B cell (primary cell): ENCODE measurements around the gene SNCB. TPM values are rescaled to one million over a fixed set of nuclear protein-coding genes. Genes with fewer than 3 reads are reported as not detected.

ENCODE experiments used
- ATAC-seq: fragments of 200-7000 bp; cut with Tn5 transposase; one replicate; pipeline ENCODE4 v1.10.0; 2021; ENCODE audit warnings: low read depth, mild to moderate bottlenecking, moderate number of reproducible peaks, moderate library complexity
- CTCF ChIA-PET: fragments of 350-600 bp; sonication (Branson Sonifier 250); formaldehyde crosslinking; loops from one replicate; lab custom pipeline; 2021; ENCODE audit warnings: antibody characterized with exemption, inconsistent platforms; lab: Charles Lee
- POLR2A ChIA-PET: fragments of 350-600 bp; sonication (Branson Sonifier 250); formaldehyde crosslinking; loops from one replicate; lab custom pipeline; 2021; ENCODE audit warnings: antibody characterized with exemption; lab: Charles Lee
- DNase-seq: peaks from one replicate; pipeline ENCODE4 v3.0.0; 2013
- H2AFZ ChIP-seq: 2 replicates; pipeline ENCODE4 v1.6.1; 2012; ENCODE audit warnings: mild to moderate bottlenecking, low read depth, low read length; ENCODE audit not compliant: insufficient read depth, poor library complexity, severe bottlenecking
- H3K27ac ChIP-seq, 2 donors: 1 replicate in 1 of 2; 2 replicates in 1 of 2; pipeline ENCODE4 v1.5.1; 2012 to 2013; ENCODE audit warnings: low read length in 2 of 2, mild to moderate bottlenecking in 2 of 2, moderate library complexity in 1 of 2
- H3K27me3 ChIP-seq, 4 experiments: fragments of 200-600 bp in 1 of 4; sonication (generic) in 1 of 4; replicated peaks in 1 of 4; 1 replicate in 2 of 4; 2 replicates in 2 of 4; pipeline versions ENCODE4 v1.6.1 to v1.7.0; 2013 to 2016; ENCODE audit warnings: low read length in 3 of 4, mild to moderate bottlenecking in 2 of 4, mixed read lengths in 1 of 4, moderate library complexity in 1 of 4; ENCODE audit not compliant: insufficient read depth in 4 of 4, control insufficient read depth in 3 of 4; ENCODE audit errors: control extremely low read depth in 1 of 4
- H3K36me3 ChIP-seq, 2 experiments: replicated peaks in 1 of 2; 1 replicate in 1 of 2; 2 replicates in 1 of 2; pipeline versions ENCODE4 v1.6.1 to v1.7.1; 2013; ENCODE audit warnings: low read length in 1 of 2; ENCODE audit not compliant: insufficient read depth in 2 of 2, control insufficient read depth in 1 of 2; ENCODE audit errors: control extremely low read depth in 1 of 2, extremely low read depth in 1 of 2
- H3K4me1 ChIP-seq, 2 donors: fragments of 200-600 bp in 1 of 2; sonication (generic) in 1 of 2; 1 replicate in 1 of 2; 2 replicates in 1 of 2; pipeline versions ENCODE4 v1.5.1 to v1.6.1; 2013 to 2017; ENCODE audit warnings: low read length in 2 of 2; ENCODE audit not compliant: control insufficient read depth in 2 of 2, insufficient read depth in 2 of 2
- H3K4me2 ChIP-seq: replicated peaks from 2 replicates; pipeline ENCODE3; 2012; ENCODE audit warnings: mild to moderate bottlenecking, low read depth, low read length; ENCODE audit not compliant: poor library complexity, severe bottlenecking
- H3K4me3 ChIP-seq, 5 experiments: fragments of 200-600 bp in 1 of 5; sonication (generic) in 1 of 5; 1 replicate in 3 of 5; 2 replicates in 2 of 5; pipeline versions ENCODE4 v1.5.1 to v1.7.0; 2011 to 2016; ENCODE audit warnings: low read length in 4 of 5, mild to moderate bottlenecking in 4 of 5, low read depth in 2 of 5, control low read depth in 1 of 5, moderate library complexity in 1 of 5; ENCODE audit not compliant: insufficient read depth in 1 of 5; ENCODE audit errors: control extremely low read depth in 1 of 5, extremely low read depth in 1 of 5
- H3K79me2 ChIP-seq: fragments of 200-600 bp; sonication (generic); one replicate; pipeline ENCODE4 v1.6.0; 2016; ENCODE audit warnings: low read length; ENCODE audit not compliant: control insufficient read depth, insufficient read depth
- H3K9ac ChIP-seq: fragments of 200-600 bp; sonication (generic); 2 replicates; pipeline ENCODE4 v1.6.1; 2017; ENCODE audit warnings: mild to moderate bottlenecking, low read length, moderate library complexity
- H3K9me3 ChIP-seq, 3 donors: one replicate each; pipeline versions ENCODE4 v1.6.1 to v1.7.1; 2013; ENCODE audit warnings: low read length in 2 of 3; ENCODE audit not compliant: control insufficient read depth in 2 of 3, insufficient read depth in 1 of 3; ENCODE audit errors: control extremely low read depth in 1 of 3
- H4K20me1 ChIP-seq: 2 replicates; pipeline ENCODE4 v1.6.0; 2012; ENCODE audit warnings: mild to moderate bottlenecking, low read length; ENCODE audit not compliant: insufficient read depth, control insufficient read depth, poor library complexity, severe bottlenecking
- H3K27ac Mint-ChIP-seq: one replicate; pipeline ENCODE4 v1.8.0; 2021; ENCODE audit warnings: mixed read lengths
- H3K27me3 Mint-ChIP-seq: one replicate; pipeline ENCODE4 v1.8.0; 2021; ENCODE audit warnings: mixed read lengths
- H3K4me1 Mint-ChIP-seq: one replicate; pipeline ENCODE4 v1.8.0; 2021; ENCODE audit warnings: mixed read lengths
- H3K4me3 Mint-ChIP-seq: one replicate; pipeline ENCODE4 v1.8.0; 2021; ENCODE audit warnings: mixed read lengths
- H3K9me3 Mint-ChIP-seq: one replicate; pipeline ENCODE4 v1.8.0; 2022; ENCODE audit warnings: mixed read lengths; ENCODE audit not compliant: insufficient read depth
- CTCF ChIP-seq: fragments of 200-600 bp; IDR thresholded peaks from one replicate; pipeline ENCODE4 v1.8.0; 2022; ENCODE audit warnings: antibody characterized with exemption, mild to moderate bottlenecking
- EZH2 ChIP-seq: IDR thresholded peaks from 2 replicates; pipeline ENCODE4 v1.6.1; 2012; ENCODE audit warnings: borderline replicate concordance, low read depth, mild to moderate bottlenecking, moderate library complexity, low read length; ENCODE audit not compliant: insufficient read depth, poor library complexity, severe bottlenecking
- WGBS: methylation state at CpG from one replicate; pipeline ENCODE4 v1.1.5; 2013; ENCODE audit warnings: missing lambda C conversion rate; ENCODE audit not compliant: insufficient coverage; 5-methylcytosine and 5-hydroxymethylcytosine counted together
- intact Hi-C: fragments of 100-400 bp; cut with micrococcal nuclease; formaldehyde crosslinking; loops from one replicate; pipeline ENCODE4 v1.10.0; 2022
- polyA plus RNA-seq: library from polyadenylated mRNA; depleted of rRNA; stranded (reverse); fragments of >200 nt; gene quantifications from 2 replicates; pipeline ENCODE4 v1.2.3, GENCODE V29; 2012
- total RNA-seq, 2 donors: library from RNA; stranded (reverse); fragments of 120-200 nt in 1 of 2; gene quantifications; 1 replicate in 1 of 2; 2 replicates in 1 of 2; pipeline versions ENCODE4 v1.2.3 to v1.2.4, GENCODE V29; 2013 to 2022

Gene SNCB
- total and polyA plus RNA-seq, 2 donors (not counting 1 experiment from before 2014, with no cell fraction given), result 0.09 TPM; not detected in 1

GRCh38 chr5:176628406-176629228 lies 1.7 kb downstream of the SNCB start:
- WGBS, result 70% methylated on average over 11 of the region's 13 CpGs
- Mint-ChIP-seq H3K27me3 (peaks cover 37% of the 10 kb centered on the region), H3K9me3 (no peaks in the 10 kb centered on the region), H3K27ac (peak overlapping the region; percentile 39), H3K4me3 (peak overlapping the region; percentile 86), H3K4me1 (peaks cover 51% of the 10 kb centered on the region)
- Histone ChIP-seq H3K4me1 (peaks cover 42 to 50% of the 10 kb centered on the region in 2 donors), H2AFZ (no peak overlapping the region), H3K36me3 (no peaks in the 10 kb centered on the region), H3K9me3 (peaks cover 0 to 9% (median 0%) of the 10 kb centered on the region in 3 donors), H3K4me3 (no peak overlapping the region), H3K4me2 (no peak overlapping the region), H3K79me2 (no peaks in the 10 kb centered on the region), H3K9ac (no peak overlapping the region), H3K27me3 (peaks cover 0 to 42% (median 21%) of the 10 kb centered on the region in 4 experiments), H3K27ac (no peak overlapping the region), H4K20me1 (no peaks in the 10 kb centered on the region)
- ATAC-seq (no peak), DNase-seq (no peak)
- POLR2A ChIA-PET, result no interaction called here
- TF ChIP-seq CTCF (no peak), EZH2 (no peak)
- CTCF ChIA-PET, result no interaction called here
- intact Hi-C loops, result no loop called here

GRCh38 chr5:176627582-176627981 lies 2.8 kb downstream of the SNCB start:
- H3K27me3 ChIP-seq, result peaks cover 0 to 42% (median 21%) of the 10 kb centered on the region in 4 experiments
- no peak overlapping the region for H2AFZ ChIP-seq
- H3K4me2 ChIP-seq, result no peak overlapping the region
- no peak overlapping the region for H3K27ac ChIP-seq
- no peaks in the 10 kb centered on the region for H3K79me2 ChIP-seq
- H3K4me1 Mint-ChIP-seq, result peaks cover 43% of the 10 kb centered on the region
- ChIA-PET CTCF (no interaction called here), POLR2A (no interaction called here)
- H3K4me1 ChIP-seq, result peaks cover 34 to 40% of the 10 kb centered on the region in 2 donors
- H3K27me3 Mint-ChIP-seq, result peaks cover 38% of the 10 kb centered on the region
- no peak overlapping the region for H3K9ac ChIP-seq
- no peak overlapping the region for H3K4me3 Mint-ChIP-seq
- H4K20me1 ChIP-seq, result no peaks in the 10 kb centered on the region
- 67% methylated on average over 4 of the region's 5 CpGs for WGBS
- ATAC-seq, result no peak
- H3K36me3 ChIP-seq, result no peaks in the 10 kb centered on the region
- H3K27ac Mint-ChIP-seq, result no peak overlapping the region
- no peak overlapping the region for H3K4me3 ChIP-seq
- intact Hi-C loops, result no loop called here
- no peak for DNase-seq
- H3K9me3 ChIP-seq, result peaks cover 0 to 9% (median 0%) of the 10 kb centered on the region in 3 donors
- TF ChIP-seq CTCF (no peak), EZH2 (no peak)
- H3K9me3 Mint-ChIP-seq, result no peaks in the 10 kb centered on the region
